Endometrial microvascular endothelial cells (primary cell): Measurements from ENCODE around the gene METTL17. TPM values are rescaled to one million over a fixed set of nuclear protein-coding genes. Genes with fewer than 3 reads are reported as not detected.
"Not testable (repeated sequence)": the region's sequence is repeated elsewhere in the genome, so short reads cannot be mapped to it uniquely, and the experiment has no call there.

Source experiments
- in situ Hi-C: cut with HindIII; loops from 2 replicates; pipeline ENCODE4 v1.10.0; 2017; ENCODE audit warnings: low sequenced_read_pairs, low pct_unique_long_range_greater_than_20kb; ENCODE audit errors: inconsistent ontology term
- total RNA-seq: library from RNA; depleted of rRNA; stranded (reverse); fragments of >200 nt; gene quantifications from one replicate; pipeline ENCODE4 v1.2.3, GENCODE V29; 2015; ENCODE audit errors: inconsistent ontology term

The METTL17 gene
- total RNA-seq, 1 donor from 2014 or later = 57.2 TPM

DNA sequence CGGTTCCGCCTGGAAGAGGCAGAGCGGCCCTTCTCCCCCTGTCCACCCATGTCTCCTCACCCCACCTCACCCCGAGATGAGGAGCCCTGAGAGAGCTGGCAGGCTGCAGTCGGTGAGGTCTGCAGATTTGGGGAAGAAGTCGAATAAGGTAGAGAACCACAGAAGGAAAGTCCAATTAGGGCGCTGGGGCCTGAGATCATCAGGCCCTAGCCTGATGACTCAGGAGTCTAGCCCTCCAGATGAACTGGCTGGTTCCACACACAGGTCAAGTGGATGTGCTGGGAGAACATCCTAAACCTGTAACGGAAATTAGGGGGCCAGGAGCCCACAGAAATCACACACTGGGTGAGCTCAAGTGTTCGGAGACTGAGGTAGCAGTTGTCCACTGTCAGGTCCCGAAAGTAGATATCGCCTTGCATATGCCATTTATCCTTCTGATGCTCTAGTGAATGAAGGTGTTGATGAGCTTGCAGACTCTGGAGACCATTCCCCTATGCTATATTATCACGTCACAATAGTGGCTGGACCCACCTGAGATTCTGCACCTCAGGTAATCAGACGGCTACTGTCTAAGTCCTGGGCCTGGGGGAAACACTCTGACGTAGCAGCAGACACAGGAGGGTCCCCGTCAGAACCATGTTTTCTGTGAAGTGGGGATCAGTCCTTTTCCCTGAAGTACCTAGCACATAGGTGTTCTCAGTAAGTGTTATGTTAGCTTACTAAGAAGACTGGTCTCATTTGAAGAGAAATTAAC, 886 bp upstream of the METTL17 start:
- in situ Hi-C loops = no loop called here

DNA sequence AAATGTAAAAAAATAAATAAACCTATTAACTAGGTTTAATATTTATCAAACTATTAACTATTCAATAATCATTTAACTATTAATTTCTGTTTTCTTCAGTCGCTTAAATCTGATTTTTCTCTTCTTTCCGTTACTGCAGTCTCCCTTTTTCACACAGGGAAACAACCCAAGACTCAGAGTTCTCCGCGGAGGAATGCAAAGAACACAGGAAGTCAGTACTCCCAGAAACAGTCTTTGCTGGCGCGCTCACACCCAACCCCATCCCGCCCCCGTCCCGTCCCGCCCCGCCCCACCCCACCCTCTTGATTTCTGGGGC, 351 bp upstream of the METTL17 start:
- in situ Hi-C loops = no loop called here

DNA sequence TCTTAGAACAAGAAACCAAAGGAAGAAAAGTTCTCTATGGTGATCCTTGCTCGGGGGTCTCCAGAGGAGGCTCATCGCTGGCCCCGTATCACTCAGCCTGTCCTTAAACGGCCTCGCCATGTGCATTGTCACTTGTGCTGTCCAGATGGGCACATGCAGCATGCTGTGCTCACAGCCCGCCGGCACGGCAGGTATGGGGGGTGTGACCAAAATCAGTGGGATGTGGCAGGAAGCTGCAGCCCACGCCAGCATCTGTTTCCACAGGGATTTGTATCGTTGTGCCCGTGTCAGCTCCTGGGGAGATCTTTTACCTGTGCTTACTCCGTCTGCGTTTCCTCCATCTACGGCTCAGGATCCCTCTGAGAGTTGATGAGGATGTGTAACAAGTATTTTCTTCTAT, 6.7 kb downstream of the METTL17 start:
- in situ Hi-C loops = no loop called here

DNA sequence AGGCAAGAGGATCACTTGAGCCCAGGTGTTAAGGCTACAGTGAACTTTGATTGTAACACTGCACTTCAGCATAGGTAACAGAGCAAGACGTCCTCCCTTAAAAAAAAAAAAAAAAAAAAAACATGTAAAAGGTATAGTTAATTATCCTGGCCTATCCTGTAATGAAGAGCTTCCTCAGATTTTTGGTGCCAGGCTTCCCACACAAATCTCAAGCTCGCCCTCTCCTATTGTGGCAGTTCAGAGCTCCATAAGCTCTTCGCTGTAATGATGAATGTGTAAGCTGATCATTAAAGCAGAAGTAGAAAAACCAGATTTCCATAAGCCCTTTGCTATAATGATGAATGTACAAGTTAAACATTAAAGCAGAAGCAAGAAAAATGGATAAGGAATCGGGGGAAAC, 7.3 kb downstream of the METTL17 start:
- in situ Hi-C loops = no loop called here

DNA sequence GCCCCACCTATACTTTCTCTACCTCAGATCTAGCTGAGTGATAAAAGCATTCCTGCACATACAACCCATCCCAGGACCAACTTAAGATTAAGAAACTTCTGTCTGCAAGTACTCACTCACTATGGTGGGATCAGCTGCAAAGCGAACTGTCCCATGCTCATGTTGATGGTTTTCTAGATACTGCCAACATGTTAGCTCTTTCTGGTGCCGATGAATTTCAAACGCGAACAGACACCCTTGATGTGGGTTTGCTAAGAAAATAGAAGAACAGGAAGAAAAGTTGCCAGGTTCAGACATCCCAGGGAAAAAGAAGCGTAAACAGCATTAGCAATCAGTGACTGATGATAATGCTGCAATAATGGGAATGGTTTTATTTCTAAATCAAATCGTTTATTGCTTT, 7.8 kb downstream of the METTL17 start:
- in situ Hi-C loops = no loop called here

DNA sequence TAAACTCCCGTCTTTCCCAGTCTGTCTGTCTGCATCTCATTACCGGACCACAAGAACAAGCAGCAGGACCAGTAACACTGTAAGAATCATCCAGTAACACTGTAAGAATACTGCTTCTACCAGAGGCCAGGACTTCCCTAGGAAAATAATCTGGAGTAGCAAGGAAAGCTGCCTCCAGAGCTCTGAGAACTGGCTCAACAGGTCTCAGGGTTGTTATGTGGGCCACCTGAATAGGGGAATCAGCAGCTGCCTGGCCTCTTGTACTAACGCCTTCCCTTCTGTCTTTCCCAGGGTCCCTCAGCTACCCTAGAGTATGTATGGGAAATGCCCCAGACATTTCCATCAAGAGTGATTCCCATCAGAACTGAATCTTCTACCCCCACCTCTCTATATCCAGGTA, 8.4 kb downstream of the METTL17 start:
- in situ Hi-C loops = no loop called here

DNA sequence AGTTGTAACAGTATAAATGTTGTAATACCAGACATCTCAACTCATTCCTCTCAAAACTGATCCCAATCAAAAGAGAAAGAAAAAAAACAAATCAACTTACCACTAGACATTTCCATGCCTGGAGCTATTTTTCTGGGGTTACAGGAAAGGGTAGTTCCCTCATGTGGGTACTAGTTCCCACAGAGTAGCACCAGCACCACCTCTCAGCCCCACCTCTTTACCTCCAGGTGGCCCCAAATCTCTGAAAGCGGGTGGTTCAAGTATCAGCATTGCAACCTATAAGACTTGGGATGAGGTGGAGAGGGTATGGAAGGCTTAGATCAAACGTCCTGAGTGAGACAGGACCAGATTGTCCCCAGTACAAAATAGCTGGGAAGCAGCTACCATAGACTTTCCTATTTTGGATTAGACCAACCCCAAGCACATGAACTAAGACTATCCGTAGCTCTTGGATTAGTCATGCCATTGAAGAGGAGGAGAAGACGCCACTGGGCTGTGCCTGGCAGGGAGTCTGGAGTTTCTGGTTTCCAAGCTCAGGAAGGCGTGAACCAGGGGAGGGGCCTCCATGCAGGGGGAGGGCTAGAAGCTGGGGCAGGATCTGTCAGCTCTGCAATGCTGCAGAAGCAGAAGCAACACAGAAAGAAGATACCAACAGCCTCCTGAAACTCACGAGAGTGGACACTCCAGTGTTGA, 9.0 kb downstream of the METTL17 start, which contains the start of gene SLC39A2:
TSS of gene SLC39A2 (plus strand) at position 620 of the 693 bp plus-strand sequence. CDS start 154 bp downstream, outside the sequence.
- in situ Hi-C loops = no loop called here

DNA sequence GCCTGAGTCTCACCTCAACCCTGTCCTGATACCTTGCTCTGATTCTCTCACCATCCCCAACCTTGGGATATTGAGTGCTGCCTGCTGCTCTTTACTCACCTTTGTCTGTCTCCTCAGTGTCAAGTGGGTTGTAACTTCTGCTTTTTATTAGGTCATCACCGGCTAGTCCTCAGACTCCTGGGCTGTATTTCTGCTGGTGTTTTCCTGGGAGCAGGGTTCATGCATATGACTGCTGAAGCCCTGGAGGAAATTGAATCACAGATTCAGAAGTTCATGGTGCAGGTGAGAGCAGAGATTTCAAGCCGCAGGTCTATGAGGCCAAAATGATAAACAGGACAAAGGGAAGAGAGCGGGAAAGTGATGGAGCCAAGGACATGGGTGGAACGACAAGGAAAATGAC, 9.8 kb downstream of the METTL17 start:
- in situ Hi-C loops = no loop called here

DNA sequence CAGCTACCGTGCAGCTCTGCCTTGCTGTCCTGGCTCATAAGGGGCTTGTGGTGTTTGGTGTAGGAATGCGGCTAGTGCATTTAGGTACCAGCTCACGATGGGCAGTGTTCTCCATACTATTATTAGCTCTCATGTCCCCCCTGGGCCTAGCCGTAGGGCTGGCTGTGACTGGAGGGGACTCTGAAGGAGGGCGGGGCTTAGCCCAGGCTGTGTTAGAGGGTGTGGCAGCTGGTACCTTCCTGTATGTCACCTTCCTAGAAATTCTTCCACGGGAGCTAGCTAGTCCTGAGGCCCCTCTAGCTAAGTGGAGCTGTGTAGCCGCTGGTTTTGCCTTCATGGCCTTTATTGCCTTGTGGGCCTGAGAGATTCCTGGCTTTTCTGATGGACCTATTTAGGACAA, 11.4 kb downstream of the METTL17 start:
- in situ Hi-C loops = no loop called here

DNA sequence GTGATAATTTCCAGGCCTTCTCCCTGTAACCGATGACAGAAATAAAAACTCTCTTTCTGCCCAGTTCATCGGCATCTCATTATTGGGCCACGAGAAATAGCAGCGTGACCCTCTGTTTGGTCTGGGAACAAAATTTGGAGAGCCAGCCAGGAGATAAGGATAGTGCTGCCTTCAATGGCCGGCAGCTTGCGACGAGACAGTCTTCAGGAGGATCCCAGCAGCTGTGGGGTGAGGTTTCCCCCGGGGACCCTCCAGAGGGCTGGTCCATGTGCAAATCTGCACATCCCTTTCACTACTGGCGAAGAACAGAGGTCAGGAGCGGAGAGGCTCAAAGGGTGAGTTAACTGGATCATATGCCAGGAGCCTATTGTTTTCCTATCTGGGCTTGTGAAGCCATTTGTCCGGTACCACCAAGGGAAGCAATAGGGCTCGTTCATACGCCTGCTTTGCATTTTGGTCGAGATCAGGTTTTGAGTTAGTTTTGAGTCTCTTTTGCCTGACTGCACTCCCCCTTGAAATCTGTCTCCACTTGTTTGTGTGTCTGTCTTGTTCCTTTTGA, 14.1 kb downstream of the METTL17 start:
- in situ Hi-C loops = no loop called here

DNA sequence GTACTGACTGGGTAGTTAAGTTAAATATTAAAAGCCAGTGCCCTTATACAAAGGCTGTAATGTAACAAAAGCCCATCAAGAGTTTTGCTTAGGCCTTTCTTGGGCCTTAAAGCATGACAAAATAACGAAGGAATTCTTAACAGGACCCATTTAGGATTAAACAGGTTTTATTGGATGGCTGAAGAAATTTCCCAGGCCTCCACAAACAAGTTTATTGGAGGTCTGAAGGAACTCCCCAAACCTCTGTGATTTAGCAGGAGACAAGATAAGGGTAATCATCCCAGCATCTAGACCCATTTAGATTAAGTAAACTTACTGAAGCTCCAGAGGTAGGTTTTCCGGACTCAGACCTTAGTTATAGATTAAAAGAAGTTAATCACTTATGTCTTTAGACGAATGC, 19.9 kb downstream of the METTL17 start:
- in situ Hi-C loops = not testable (repeated sequence)

DNA sequence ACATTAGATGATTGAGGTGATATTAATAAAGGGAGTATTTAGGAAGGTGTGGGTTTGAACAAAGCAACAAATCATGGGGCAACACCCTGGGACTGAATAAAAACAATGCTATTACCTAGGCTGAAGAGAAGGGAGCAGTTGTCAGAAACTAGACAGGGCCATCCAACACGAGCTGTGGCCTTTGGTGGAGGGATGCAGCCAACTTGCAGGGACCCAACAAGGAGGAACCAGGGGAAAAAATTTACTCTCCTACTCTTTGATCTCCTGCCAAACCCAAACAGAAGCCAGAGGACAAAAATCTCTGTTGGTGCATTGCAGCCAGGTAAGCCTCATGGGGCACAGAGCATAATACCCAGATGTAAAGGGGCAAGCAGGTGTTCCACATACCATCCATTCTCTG, 21.4 kb downstream of the METTL17 start:
- in situ Hi-C loops = no loop called here

DNA sequence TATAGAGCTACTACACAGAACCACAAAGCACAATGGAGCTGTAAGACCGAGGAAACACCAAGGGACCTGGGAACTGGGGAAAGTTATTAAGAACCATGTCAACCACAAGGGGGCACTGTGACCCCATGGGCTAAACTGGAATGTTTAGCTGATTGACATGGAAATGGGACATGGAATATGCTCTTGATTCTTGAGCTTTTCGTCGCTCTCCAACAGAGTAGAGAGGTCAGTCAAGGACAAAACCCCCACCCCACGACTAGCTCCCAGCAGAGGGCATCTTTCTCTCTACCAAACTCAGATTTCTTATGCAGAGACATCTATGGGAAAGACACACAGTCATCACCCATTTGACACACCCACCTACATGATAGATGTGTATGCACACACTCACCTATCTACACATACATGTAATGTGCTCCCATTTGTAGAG, 25.0 kb downstream of the METTL17 start:
- in situ Hi-C loops = no loop called here

DNA sequence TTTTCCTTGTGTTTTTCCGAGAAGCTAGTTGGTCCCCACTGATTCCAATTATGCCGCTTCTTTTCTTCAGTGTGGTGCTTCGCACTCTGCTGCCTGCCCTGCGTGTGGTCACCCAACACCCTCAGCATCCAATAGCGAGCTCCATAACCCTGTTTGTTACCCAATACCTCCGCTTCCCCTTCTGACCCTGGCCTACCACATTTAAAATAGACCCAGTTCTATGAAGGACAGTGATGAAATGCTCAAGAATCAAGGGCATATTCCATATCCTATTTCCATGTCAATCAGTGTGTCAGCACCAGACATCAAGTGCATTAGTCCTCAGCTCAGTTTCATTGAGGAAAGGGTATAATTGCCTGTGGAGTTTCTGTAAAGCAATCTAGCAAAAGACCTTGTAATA, 25.5 kb downstream of the METTL17 start:
- in situ Hi-C loops = no loop called here

DNA sequence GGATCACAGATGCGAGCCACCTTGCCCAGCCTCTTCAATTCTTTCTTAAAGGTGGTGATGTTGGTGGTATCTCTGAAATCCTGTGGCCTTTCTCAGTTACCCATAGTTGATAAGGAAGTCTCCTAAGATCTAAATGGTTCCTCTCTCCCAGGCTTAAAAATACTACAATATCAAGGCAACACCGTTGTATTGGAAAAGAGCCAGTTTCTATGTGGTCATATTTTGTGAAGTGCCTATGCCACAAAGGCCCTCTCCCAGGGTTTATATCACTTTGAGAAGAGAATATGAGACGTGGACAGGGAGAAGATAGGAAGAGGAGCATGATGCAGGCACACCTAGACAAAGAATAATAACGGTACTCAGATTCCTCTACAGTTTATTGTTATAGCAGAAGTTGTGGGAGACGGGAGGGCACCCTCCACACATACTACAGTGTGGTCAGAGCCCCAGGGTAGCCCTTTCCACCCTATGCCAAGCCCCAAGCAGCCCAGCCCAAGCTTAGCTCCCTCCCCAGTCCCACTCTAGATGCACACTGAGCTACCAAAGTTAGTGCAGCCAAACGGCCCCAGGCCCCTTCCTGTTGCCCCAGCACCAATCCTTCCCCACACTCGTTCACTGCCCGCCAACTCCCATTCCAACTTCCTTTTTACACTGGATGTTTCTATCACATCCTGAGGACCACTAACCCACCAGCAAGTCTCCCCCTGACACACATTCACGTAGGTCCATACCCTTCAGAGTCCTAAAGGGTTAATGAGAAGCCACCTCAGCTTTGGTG, 26.8 kb downstream of the METTL17 start:
- in situ Hi-C loops = no loop called here

DNA sequence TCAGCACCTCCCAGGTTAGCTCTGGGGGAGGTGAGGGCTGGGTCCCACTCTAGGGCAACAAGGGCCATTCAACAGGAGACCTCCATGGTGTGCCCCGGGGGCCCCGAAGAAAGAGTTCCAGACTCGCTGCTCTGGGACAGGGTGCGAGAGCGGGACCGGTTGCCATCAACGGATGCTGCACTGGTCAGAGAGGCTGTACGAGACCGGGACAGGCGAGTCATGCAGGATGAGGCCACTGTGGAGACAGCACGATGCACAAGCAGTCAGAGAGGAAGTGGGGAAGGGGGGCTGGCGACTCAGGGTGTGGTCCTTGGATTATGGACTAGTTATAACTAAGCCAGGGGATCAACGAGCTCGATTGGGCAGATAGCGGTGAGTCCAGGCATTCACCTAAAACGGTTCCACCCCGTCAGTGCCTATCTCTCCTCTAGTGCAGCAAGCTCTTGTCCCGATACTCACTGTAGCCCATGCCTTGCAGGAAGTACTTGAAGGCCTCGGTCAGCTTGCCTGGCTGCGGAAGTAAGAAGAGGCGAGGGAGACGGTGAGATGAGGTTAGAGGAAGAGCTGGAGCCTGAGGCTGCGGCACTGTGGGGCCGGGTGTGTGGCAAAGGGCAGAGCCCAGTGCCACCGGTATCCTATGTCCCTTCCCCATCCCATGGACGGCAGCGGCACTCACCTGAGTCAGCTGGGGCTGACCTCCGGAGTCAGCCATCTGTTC, 27.9 kb downstream of the METTL17 start:
- in situ Hi-C loops = no loop called here

DNA sequence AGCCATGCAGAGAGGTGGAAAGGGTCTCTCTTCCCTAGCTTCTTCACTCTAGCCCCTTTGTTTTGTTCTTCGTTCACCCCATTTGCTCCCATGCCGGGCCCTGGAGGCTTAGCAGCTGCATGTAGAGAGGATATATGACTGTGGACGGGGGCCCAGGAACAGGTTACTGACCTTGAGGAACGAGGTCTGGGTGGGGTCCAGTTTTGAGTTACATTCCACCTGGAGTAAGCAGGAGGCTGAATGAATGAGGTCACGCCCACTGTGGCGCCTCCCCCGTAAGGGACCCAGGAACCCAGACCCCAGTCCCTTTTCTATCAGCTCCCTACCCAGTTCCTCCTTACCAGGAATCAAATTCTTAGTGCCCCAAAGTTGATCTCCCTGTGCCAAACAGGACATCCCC, 28.5 kb downstream of the METTL17 start:
- in situ Hi-C loops = no loop called here

DNA sequence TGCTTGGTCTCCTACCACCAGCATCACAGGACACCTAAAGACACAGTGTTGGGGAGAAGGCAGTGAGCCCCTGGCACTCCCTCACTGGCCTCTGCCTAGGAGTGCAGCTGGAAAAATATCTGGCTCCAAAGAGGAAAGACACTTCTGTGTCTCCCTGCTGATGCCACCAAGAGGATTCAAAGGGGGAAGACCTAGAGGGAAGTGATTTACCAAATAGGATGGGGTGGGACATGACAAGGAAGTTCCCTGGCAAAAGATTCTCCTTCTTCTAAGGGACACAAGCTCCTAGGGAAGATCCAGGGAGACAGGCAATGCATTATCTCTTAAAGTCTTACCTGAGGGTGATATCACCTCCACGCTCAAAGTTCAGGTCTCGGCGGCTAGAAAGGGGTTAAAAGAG, 29.0 kb downstream of the METTL17 start:
- in situ Hi-C loops = no loop called here

DNA sequence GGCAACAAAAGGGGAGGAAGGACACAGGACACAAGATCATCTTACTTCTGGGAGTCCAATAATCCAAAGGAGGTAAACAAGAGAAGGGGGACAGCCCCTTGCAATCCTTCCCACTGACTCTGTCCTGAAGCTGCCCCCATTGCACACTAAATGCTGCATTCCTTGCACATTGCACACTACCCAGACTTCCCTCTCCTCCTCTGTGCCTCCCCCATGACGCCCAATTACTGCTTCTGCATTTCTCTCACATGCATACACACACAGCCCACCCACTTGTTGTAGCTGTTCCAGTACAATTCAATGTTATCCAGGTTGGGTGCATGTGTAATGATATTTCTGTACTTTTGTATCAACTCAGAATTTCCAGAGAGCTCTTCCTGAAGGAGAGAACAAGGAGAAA, 29.6 kb downstream of the METTL17 start:
- in situ Hi-C loops = no loop called here
